H1 (cell line): Measurements from ENCODE around the gene NLRC5. TPM values are rescaled to one million over a fixed set of nuclear protein-coding genes. Genes with fewer than 3 reads are reported as not detected.

Source experiments
- CTCF ChIA-PET: fragments of 300-600 bp; sonication (Branson Sonifier 250); formaldehyde crosslinking; loops from one replicate; lab custom pipeline; 2021; ENCODE audit not compliant: partially characterized antibody; lab: Charles Lee
- POLR2A ChIA-PET: fragments of 300-600 bp; sonication (Branson Sonifier 250); formaldehyde crosslinking; loops from one replicate; lab custom pipeline; 2021; ENCODE audit warnings: inconsistent platforms; ENCODE audit not compliant: partially characterized antibody; lab: Charles Lee
- DNase-seq, 2 experiments: peaks; one replicate each; pipeline versions ENCODE4 v3.0.0 to v3.0.0-alpha.2; 2010 to 2022; ENCODE audit warnings: low spot score in 2 of 2, low read depth in 1 of 2, mixed read lengths in 1 of 2
- FAIRE-seq: peaks from 2 replicates; lab custom pipeline; 2011; peaks lifted over from hg19 to GRCh38; lab: Jason Lieb, UNC
- H2AFZ ChIP-seq: 2 replicates; pipeline ENCODE4 v1.8.1; 2012; ENCODE audit warnings: low read length, inconsistent platforms
- H2AK5ac ChIP-seq: 2 replicates; pipeline ENCODE4 v1.6.1; 2013; ENCODE audit warnings: low read depth, low read length
- H2BK120ac ChIP-seq: replicated peaks from 2 replicates; pipeline ENCODE3; 2013; ENCODE audit warnings: low read depth, low read length, inconsistent platforms
- H2BK12ac ChIP-seq: 2 replicates; pipeline ENCODE4 v1.6.1; 2013; ENCODE audit warnings: low read depth, low read length
- H2BK15ac ChIP-seq: 2 replicates; pipeline ENCODE4 v1.6.1; 2013; ENCODE audit warnings: low read length
- H2BK20ac ChIP-seq: 2 replicates; pipeline ENCODE4 v1.6.1; 2013; ENCODE audit warnings: low read length
- H2BK5ac ChIP-seq: 2 replicates; pipeline ENCODE4 v1.6.1; 2013; ENCODE audit warnings: low read depth, low read length
- H3K14ac ChIP-seq: 2 replicates; pipeline ENCODE4 v1.6.1; 2013; ENCODE audit warnings: inconsistent platforms; ENCODE audit not compliant: insufficient read length
- H3K18ac ChIP-seq: 2 replicates; pipeline ENCODE4 v1.6.1; 2013; ENCODE audit warnings: low read length; ENCODE audit errors: extremely low read depth
- H3K23ac ChIP-seq: 2 replicates; pipeline ENCODE4 v1.6.1; 2013; ENCODE audit warnings: inconsistent platforms; ENCODE audit not compliant: insufficient read length
- H3K23me2 ChIP-seq: 2 replicates; pipeline ENCODE4 v1.6.1; 2013; ENCODE audit warnings: low read depth, low read length
- H3K27ac ChIP-seq: 2 replicates; pipeline ENCODE4 v1.6.1; 2011; ENCODE audit warnings: low read depth, low read length, inconsistent platforms
- H3K27me3 ChIP-seq, 4 experiments: replicated peaks in 1 of 4; 1 replicate in 1 of 4; 2 replicates in 3 of 4; pipeline versions ENCODE4 v1.6.1 to v1.8.1; 2011 to 2013; ENCODE audit warnings: low read length in 3 of 4, mild to moderate bottlenecking in 3 of 4, inconsistent platforms in 2 of 4, mixed read lengths in 2 of 4, moderate library complexity in 1 of 4; ENCODE audit not compliant: control insufficient read depth in 3 of 4, insufficient read depth in 3 of 4; ENCODE audit errors: extremely low read depth in 1 of 4
- H3K36me3 ChIP-seq, 4 experiments: 2 replicates each; pipeline versions ENCODE4 v1.6.1 to v1.8.1; 2011 to 2013; ENCODE audit warnings: mild to moderate bottlenecking in 4 of 4, low read length in 3 of 4, moderate library complexity in 2 of 4, control low read depth in 1 of 4, inconsistent platforms in 1 of 4; ENCODE audit not compliant: insufficient read depth in 4 of 4, control insufficient read depth in 2 of 4
- H3K4ac ChIP-seq: replicated peaks from 2 replicates; pipeline ENCODE3; 2013; ENCODE audit warnings: low read length, low read depth, mixed read lengths, inconsistent platforms; ENCODE audit not compliant: insufficient read length
- H3K4me1 ChIP-seq, 4 experiments: replicated peaks in 1 of 4; 1 replicate in 1 of 4; 2 replicates in 3 of 4; pipeline versions ENCODE4 v1.6.1 to v1.8.1; 2011 to 2013; ENCODE audit warnings: low read length in 3 of 4, inconsistent platforms in 2 of 4, mixed read lengths in 1 of 4; ENCODE audit not compliant: insufficient read depth in 4 of 4, control insufficient read depth in 3 of 4
- H3K4me2 ChIP-seq, 2 experiments: 2 replicates each; pipeline versions ENCODE4 v1.6.1 to v1.8.1; 2011 to 2013; ENCODE audit warnings: low read depth in 2 of 2, low read length in 2 of 2, control low read depth in 1 of 2, inconsistent platforms in 1 of 2, mild to moderate bottlenecking in 1 of 2; ENCODE audit not compliant: insufficient read depth in 1 of 2
- H3K4me3 ChIP-seq, 4 experiments: fragments of 200-600, 300-600 bp in 1 of 4; sonication (generic), shearing (Covaris generic), sonication (Bioruptor Twin) in 1 of 4; 2 replicates each; pipeline versions ENCODE4 v1.5.1 to v1.8.1; 2011 to 2016; ENCODE audit warnings: low read length in 4 of 4, low read depth in 3 of 4, control low read depth in 2 of 4, inconsistent platforms in 2 of 4, mild to moderate bottlenecking in 2 of 4, mixed read lengths in 1 of 4, moderate library complexity in 1 of 4; ENCODE audit not compliant: insufficient read depth in 2 of 4; ENCODE audit errors: extremely low read depth in 1 of 4
- H3K56ac ChIP-seq: replicated peaks from 2 replicates; pipeline ENCODE3; 2013; ENCODE audit warnings: low read depth, mild to moderate bottlenecking, mixed read lengths, low read length, inconsistent platforms; ENCODE audit not compliant: insufficient read length
- H3K79me1 ChIP-seq: 2 replicates; pipeline ENCODE4 v1.6.1; 2013; ENCODE audit warnings: low read depth, low read length, control low read depth
- H3K79me2 ChIP-seq, 2 experiments: 2 replicates each; pipeline versions ENCODE4 v1.6.1 to v1.8.1; 2012 to 2013; ENCODE audit warnings: low read length in 2 of 2, mild to moderate bottlenecking in 2 of 2, inconsistent platforms in 1 of 2; ENCODE audit not compliant: insufficient read depth in 2 of 2, control insufficient read depth in 1 of 2
- H3K9ac ChIP-seq, 4 experiments: replicated peaks in 1 of 4; 1 replicate in 1 of 4; 2 replicates in 3 of 4; pipeline versions ENCODE4 v1.6.1 to v1.8.1; 2011 to 2013; ENCODE audit warnings: low read depth in 3 of 4, low read length in 3 of 4, control low read depth in 2 of 4, mild to moderate bottlenecking in 2 of 4, moderate library complexity in 2 of 4, inconsistent platforms in 1 of 4; ENCODE audit errors: extremely low read depth in 1 of 4
- H3K9me3 ChIP-seq, 2 experiments: 2 replicates each; pipeline versions ENCODE4 v1.6.1 to v1.8.1; 2012 to 2013; ENCODE audit warnings: mild to moderate bottlenecking in 2 of 2, moderate library complexity in 2 of 2, control low read depth in 1 of 2, inconsistent platforms in 1 of 2, low read depth in 1 of 2, low read length in 1 of 2, mixed read lengths in 1 of 2; ENCODE audit not compliant: insufficient read depth in 2 of 2
- H4K20me1 ChIP-seq, 2 experiments: replicated peaks in 1 of 2; 2 replicates each; pipeline versions ENCODE3 to v1.8.1; 2011 to 2013; ENCODE audit warnings: inconsistent platforms in 2 of 2, low read length in 2 of 2, mild to moderate bottlenecking in 1 of 2; ENCODE audit not compliant: insufficient read depth in 2 of 2, control insufficient read depth in 1 of 2
- H4K5ac ChIP-seq: 2 replicates; pipeline ENCODE4 v1.6.1; 2013; ENCODE audit warnings: low read length, low read depth, mixed read lengths, inconsistent platforms; ENCODE audit not compliant: insufficient read length
- H4K8ac ChIP-seq: 2 replicates; pipeline ENCODE4 v1.8.0; 2013; ENCODE audit warnings: mild to moderate bottlenecking, moderate library complexity, low read length, inconsistent platforms; ENCODE audit not compliant: insufficient read depth; ENCODE audit errors: extremely low read depth
- H4K91ac ChIP-seq: replicated peaks from 2 replicates; pipeline ENCODE3; 2013; ENCODE audit warnings: low read length, mixed read lengths, inconsistent platforms; ENCODE audit not compliant: insufficient read length
- CTBP2 ChIP-seq: IDR thresholded peaks from 2 replicates; pipeline ENCODE4 v1.7.0; 2011; ENCODE audit warnings: borderline replicate concordance, mild to moderate bottlenecking, moderate library complexity, mixed read lengths, low read length; ENCODE audit not compliant: insufficient read depth, insufficient read length
- WGBS, 2 experiments: shearing (Covaris generic) in 1 of 2; methylation state at CpG; one replicate each; pipeline versions ENCODE4 v1.1.6 to v1.1.7; 2013 to 2015; ENCODE audit warnings: low lambda C conversion rate in 2 of 2, mixed read lengths in 2 of 2, inconsistent platforms in 1 of 2, low coverage in 1 of 2, missing lambda C conversion rate in 1 of 2; ENCODE audit not compliant: insufficient replicate concordance in 2 of 2, insufficient coverage in 1 of 2, insufficient read length in 1 of 2; ENCODE audit errors: extremely low coverage in 1 of 2, missing lambda C conversion rate in 1 of 2; 5-methylcytosine and 5-hydroxymethylcytosine counted together
- polyA plus RNA-seq, 7 experiments: library from polyadenylated mRNA; depleted of rRNA in 3 of 7; stranded (reverse) in 5 of 7; unstranded in 2 of 7; fragments of >200 nt in 5 of 7; fragments of 200-250 nt in 2 of 7; gene quantifications; 1 replicate in 5 of 7; 2 replicates in 1 of 7; 4 replicates in 1 of 7; pipeline versions ENCODE4 v1.2.1 to v1.2.3, GENCODE V29; 2011 to 2013; ENCODE audit warnings: missing spikeins in 2 of 7, mixed read lengths in 2 of 7
- total RNA-seq: library from RNA; stranded (reverse); fragmentation: NEBNext Ultra II Directional; extraction: Animal tissue kit (Norgen Biotek cat#: 25700); gene quantifications from 2 replicates; pipeline ENCODE4 v1.2.1, GENCODE V29; 2021

Gene NLRC5
- total and polyA plus RNA-seq, 2 of the 8 experiments (the other 6 are each of a cell fraction or from before 2014, with no cell fraction given), result 2.2 to 3.2 TPM

- H3K4me1 ChIP-seq, result no peaks in the 10 kb centered on the region
- 0 out of 2 replicates have a peak overlapping the region, but pooled peaks have one; percentile 82 for H2AFZ ChIP-seq
- H3K23me2 ChIP-seq, result peaks cover 6% of the 10 kb centered on the region; the same call in 1 of the 2 replicates
- POLR2A ChIA-PET, result interaction anchor here (0.5 kb wide), 1 partner anchor 314 kb away, joined by 3 read pairs; no protein-coding TSS in a partner anchor
- H3K4me2 ChIP-seq, result no peak overlapping the region
- no peak overlapping the region for H2BK5ac ChIP-seq
- no peak overlapping the region for H2AK5ac ChIP-seq
- CTCF ChIA-PET, result interaction anchor here (0.8 to 1.8 kb wide), 2 partner anchors 12 to 17 kb away, joined by 3 to 6 read pairs; no protein-coding TSS in a partner anchor
- H3K18ac ChIP-seq, result no peak overlapping the region
- peaks cover 0 to 2% of the 10 kb centered on the region in 2 experiments for H4K20me1 ChIP-seq
- no peak overlapping the region for H3K23ac ChIP-seq
- H3K27ac ChIP-seq, result no peak overlapping the region
- FAIRE-seq (no peak), DNase-seq (no peak)
- no peak overlapping the region for H2BK12ac ChIP-seq
- H3K79me2 ChIP-seq, result no peaks in the 10 kb centered on the region
- H3K14ac ChIP-seq, result no peak overlapping the region
- no peaks in the 10 kb centered on the region for H3K27me3 ChIP-seq
- no peak overlapping the region for H4K5ac ChIP-seq
- no peak for TF ChIP-seq CTBP2
- no peak overlapping the region for H3K56ac ChIP-seq
- no peaks in the 10 kb centered on the region for H3K36me3 ChIP-seq
- no peak overlapping the region for H3K4me3 ChIP-seq
- no peak overlapping the region for H4K8ac ChIP-seq
- H2BK15ac ChIP-seq, result no peak overlapping the region
- H3K4ac ChIP-seq, result no peak overlapping the region
- H3K9ac ChIP-seq, result no peak overlapping the region
- H4K91ac ChIP-seq, result no peak overlapping the region
- WGBS, 2 experiments, result 59% methylated on average over 3 of the region's 4 CpGs; no CpG with 5 or more reads in 1 of the 2 experiments
- no peaks in the 10 kb centered on the region for H3K9me3 ChIP-seq
- H2BK20ac ChIP-seq, result no peak overlapping the region
- H3K79me1 ChIP-seq, result no peaks in the 10 kb centered on the region
- H2BK120ac ChIP-seq, result no peak overlapping the region
These were observed 38.7 kb downstream of the NLRC5 start for GRCh38 chr16:57028086-57028485.
